ENCODE data around the gene FGF14.

The FGF14 gene

DNA sequence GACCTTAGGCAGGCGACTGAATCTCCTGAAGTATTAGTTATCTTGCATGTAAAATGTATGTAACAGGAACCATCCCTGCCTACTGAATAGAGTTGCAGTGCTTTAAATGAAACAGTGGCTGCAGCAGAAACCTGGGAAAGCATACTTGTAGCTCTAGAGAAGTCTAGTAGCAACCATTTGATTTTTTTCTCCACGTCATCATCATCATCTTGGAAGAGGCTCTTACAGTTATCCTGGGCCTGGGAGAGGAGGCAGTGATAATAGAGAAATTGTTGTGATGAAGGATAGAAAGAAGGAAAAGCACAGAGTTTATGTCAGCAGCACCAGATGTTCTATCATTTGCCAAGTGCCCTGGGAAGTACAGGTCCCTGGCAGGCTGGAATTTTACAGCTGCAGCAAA lies 571.8 kb downstream of the FGF14 start:
- ChIA-PET CTCF (no interaction called here), POLR2A (no interaction called here)
- Histone ChIP-seq H3K36me3 (ENCODE audit: control insufficient read depth in 2 of 2, insufficient read depth in 1 of 2, low read length in 2 of 2) (no peaks in the 10 kb centered on the region), H3K4me1 (ENCODE audit: control insufficient read depth, insufficient read depth, low read length) (no peaks in the 10 kb centered on the region), H3K27ac (ENCODE audit: extremely low read depth, low read depth, low read length) (no peak overlapping the region), H3K9me3 (ENCODE audit: control insufficient read depth, insufficient read depth, low read depth, low read length) (no peaks in the 10 kb centered on the region), H3K4me3 (ENCODE audit: low read depth, low read length) (no peak overlapping the region)
- TF ChIP-seq TRIM28 (IDR thresholded peaks at IDR 0.05; ENCODE audit: borderline replicate concordance, low read length) (no peak), ZNF510 (tag by site-specific recombination; IDR thresholded peaks at IDR 0.05; ENCODE audit: insufficient replicate concordance) (no peak), ZNF239 (tag by site-specific recombination; IDR thresholded peaks at IDR 0.05) (no peak), GLI2 (tag by site-specific recombination; IDR thresholded peaks at IDR 0.05; ENCODE audit: borderline replicate concordance, low read depth) (no peak), KLF7 (tag by site-specific recombination; IDR thresholded peaks at IDR 0.05; ENCODE audit: borderline replicate concordance) (no peak), ZNF777 (tag by site-specific recombination; IDR thresholded peaks at IDR 0.05; ENCODE audit: borderline replicate concordance) (no peak), ZNF23 (tag by site-specific recombination; IDR thresholded peaks at IDR 0.05; ENCODE audit: borderline replicate concordance) (no peak), ZEB2 (tag by site-specific recombination; IDR thresholded peaks at IDR 0.05) (no peak), ZNF214 (tag by site-specific recombination; IDR thresholded peaks at IDR 0.05; ENCODE audit: borderline replicate concordance) (no peak), BCL11A (tag by site-specific recombination; IDR thresholded peaks at IDR 0.05; ENCODE audit: low read depth) (no peak)
- TF ChIP-seq, protein P1, sequence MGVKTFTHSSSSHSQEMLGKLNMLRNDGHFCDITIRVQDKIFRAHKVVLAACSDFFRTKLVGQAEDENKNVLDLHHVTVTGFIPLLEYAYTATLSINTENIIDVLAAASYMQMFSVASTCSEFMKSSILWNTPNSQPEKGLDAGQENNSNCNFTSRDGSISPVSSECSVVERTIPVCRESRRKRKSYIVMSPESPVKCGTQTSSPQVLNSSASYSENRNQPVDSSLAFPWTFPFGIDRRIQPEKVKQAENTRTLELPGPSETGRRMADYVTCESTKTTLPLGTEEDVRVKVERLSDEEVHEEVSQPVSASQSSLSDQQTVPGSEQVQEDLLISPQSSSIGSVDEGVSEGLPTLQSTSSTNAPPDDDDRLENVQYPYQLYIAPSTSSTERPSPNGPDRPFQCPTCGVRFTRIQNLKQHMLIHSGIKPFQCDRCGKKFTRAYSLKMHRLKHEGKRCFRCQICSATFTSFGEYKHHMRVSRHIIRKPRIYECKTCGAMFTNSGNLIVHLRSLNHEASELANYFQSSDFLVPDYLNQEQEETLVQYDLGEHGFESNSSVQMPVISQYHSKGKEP (tag by site-specific recombination; IDR thresholded peaks at IDR 0.05), result no peak
- TF ChIP-seq, protein P2, sequence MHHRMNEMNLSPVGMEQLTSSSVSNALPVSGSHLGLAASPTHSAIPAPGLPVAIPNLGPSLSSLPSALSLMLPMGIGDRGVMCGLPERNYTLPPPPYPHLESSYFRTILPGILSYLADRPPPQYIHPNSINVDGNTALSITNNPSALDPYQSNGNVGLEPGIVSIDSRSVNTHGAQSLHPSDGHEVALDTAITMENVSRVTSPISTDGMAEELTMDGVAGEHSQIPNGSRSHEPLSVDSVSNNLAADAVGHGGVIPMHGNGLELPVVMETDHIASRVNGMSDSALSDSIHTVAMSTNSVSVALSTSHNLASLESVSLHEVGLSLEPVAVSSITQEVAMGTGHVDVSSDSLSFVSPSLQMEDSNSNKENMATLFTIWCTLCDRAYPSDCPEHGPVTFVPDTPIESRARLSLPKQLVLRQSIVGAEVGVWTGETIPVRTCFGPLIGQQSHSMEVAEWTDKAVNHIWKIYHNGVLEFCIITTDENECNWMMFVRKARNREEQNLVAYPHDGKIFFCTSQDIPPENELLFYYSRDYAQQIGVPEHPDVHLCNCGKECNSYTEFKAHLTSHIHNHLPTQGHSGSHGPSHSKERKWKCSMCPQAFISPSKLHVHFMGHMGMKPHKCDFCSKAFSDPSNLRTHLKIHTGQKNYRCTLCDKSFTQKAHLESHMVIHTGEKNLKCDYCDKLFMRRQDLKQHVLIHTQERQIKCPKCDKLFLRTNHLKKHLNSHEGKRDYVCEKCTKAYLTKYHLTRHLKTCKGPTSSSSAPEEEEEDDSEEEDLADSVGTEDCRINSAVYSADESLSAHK (tag by site-specific recombination; IDR thresholded peaks at IDR 0.05), result no peak

DNA sequence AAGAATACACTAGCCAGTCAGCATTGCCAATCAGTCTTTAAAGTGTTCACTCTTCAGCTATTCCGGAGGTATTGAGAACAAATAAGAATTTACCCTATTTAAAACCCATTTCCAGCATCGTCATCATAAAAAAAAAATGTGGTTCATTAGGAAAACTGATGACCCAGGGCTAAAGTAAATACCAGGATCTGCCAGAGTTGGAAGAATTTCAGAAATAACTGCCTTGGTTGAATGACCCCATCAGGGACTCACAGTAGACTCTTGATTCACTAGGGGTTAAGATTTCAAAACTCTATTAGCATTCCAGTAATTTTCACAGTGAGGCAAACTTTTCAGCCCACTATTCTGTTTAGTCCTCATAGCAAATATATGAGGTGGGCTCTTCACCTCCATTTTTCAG lies 572.4 kb downstream of the FGF14 start:
- POLR2A ChIA-PET, result no interaction called here
- CTCF ChIA-PET, result interaction anchor here (0.7 kb wide), 1 partner anchor 673 kb away, joined by 5 read pairs; no protein-coding TSS in a partner anchor
- no peak overlapping the region for H3K4me3 ChIP-seq (ENCODE audit: low read depth, low read length)
- no peak for TF ChIP-seq ZNF114 (tag by site-specific recombination; IDR thresholded peaks at IDR 0.05)
- TF ChIP-seq, protein P1 (tag by site-specific recombination; IDR thresholded peaks at IDR 0.05), result no peak
- no peak for TF ChIP-seq SCRT2 (tag by site-specific recombination; IDR thresholded peaks at IDR 0.05)
- TF ChIP-seq, protein P2 (tag by site-specific recombination; IDR thresholded peaks at IDR 0.05), result no peak
- TF ChIP-seq, protein P3, sequence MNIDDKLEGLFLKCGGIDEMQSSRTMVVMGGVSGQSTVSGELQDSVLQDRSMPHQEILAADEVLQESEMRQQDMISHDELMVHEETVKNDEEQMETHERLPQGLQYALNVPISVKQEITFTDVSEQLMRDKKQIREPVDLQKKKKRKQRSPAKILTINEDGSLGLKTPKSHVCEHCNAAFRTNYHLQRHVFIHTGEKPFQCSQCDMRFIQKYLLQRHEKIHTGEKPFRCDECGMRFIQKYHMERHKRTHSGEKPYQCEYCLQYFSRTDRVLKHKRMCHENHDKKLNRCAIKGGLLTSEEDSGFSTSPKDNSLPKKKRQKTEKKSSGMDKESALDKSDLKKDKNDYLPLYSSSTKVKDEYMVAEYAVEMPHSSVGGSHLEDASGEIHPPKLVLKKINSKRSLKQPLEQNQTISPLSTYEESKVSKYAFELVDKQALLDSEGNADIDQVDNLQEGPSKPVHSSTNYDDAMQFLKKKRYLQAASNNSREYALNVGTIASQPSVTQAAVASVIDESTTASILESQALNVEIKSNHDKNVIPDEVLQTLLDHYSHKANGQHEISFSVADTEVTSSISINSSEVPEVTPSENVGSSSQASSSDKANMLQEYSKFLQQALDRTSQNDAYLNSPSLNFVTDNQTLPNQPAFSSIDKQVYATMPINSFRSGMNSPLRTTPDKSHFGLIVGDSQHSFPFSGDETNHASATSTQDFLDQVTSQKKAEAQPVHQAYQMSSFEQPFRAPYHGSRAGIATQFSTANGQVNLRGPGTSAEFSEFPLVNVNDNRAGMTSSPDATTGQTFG (tag by site-specific recombination; IDR thresholded peaks at IDR 0.05; ENCODE audit: borderline replicate concordance), result no peak
- TF ChIP-seq, protein P4, sequence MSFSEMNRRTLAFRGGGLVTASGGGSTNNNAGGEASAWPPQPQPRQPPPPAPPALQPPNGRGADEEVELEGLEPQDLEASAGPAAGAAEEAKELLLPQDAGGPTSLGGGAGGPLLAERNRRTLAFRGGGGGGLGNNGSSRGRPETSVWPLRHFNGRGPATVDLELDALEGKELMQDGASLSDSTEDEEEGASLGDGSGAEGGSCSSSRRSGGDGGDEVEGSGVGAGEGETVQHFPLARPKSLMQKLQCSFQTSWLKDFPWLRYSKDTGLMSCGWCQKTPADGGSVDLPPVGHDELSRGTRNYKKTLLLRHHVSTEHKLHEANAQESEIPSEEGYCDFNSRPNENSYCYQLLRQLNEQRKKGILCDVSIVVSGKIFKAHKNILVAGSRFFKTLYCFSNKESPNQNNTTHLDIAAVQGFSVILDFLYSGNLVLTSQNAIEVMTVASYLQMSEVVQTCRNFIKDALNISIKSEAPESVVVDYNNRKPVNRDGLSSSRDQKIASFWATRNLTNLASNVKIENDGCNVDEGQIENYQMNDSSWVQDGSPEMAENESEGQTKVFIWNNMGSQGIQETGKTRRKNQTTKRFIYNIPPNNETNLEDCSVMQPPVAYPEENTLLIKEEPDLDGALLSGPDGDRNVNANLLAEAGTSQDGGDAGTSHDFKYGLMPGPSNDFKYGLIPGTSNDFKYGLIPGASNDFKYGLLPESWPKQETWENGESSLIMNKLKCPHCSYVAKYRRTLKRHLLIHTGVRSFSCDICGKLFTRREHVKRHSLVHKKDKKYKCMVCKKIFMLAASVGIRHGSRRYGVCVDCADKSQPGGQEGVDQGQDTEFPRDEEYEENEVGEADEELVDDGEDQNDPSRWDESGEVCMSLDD (tag by site-specific recombination; IDR thresholded peaks at IDR 0.05), result no peak
- TF ChIP-seq ZNF248 (tag by site-specific recombination; IDR thresholded peaks at IDR 0.05), result no peak
- TF ChIP-seq ZNF521 (tag by site-specific recombination; IDR thresholded peaks at IDR 0.05), result no peak
- TF ChIP-seq ZNF341 (tag by site-specific recombination; IDR thresholded peaks at IDR 0.05; ENCODE audit: low read depth), result no peak

More for the DNA sequence above, 572.4 kb downstream of the FGF14 start:
- Histone ChIP-seq H3K9me3 (ENCODE audit: control insufficient read depth, insufficient read depth, low read depth, low read length) (no peaks in the 10 kb centered on the region), H3K27ac (ENCODE audit: extremely low read depth, low read depth, low read length) (no peak overlapping the region), H3K4me1 (ENCODE audit: control insufficient read depth, insufficient read depth, low read length) (no peaks in the 10 kb centered on the region), H3K36me3 (ENCODE audit: control insufficient read depth in 2 of 2, insufficient read depth in 1 of 2, low read length in 2 of 2) (no peaks in the 10 kb centered on the region)
